ENCODE results near the gene IL17RD. TPM values are rescaled to one million over a fixed set of nuclear protein-coding genes. Genes with fewer than 3 reads are reported as not detected.

IL17RD gene
- total RNA-seq, 1 donor from 2014 or later, result 26.1 TPM

- H2AFZ ChIP-seq (replicated peaks), result no peak overlapping the region
- no peaks in the 10 kb centered on the region for H3K9me3 ChIP-seq (ENCODE audit: low read depth)
- H3K36me3 ChIP-seq, result peaks cover 7% of the 10 kb centered on the region
- peak overlapping the region; percentile 69 for H3K4me2 ChIP-seq
- Mint-ChIP-seq H3K4me3 (peak overlapping the region; percentile 46), H3K27me3 (ENCODE audit: insufficient read depth, low read depth) (peaks cover 5% of the 10 kb centered on the region), H3K9me3 (no peaks in the 10 kb centered on the region), H3K36me3 (peaks cover 46% of the 10 kb centered on the region), H3K27ac (peak overlapping the region; percentile 90), H3K4me1 (peaks cover 63% of the 10 kb centered on the region)
- no peaks in the 10 kb centered on the region for H3K79me2 ChIP-seq (ENCODE audit: low read depth)
- H3K4me3 ChIP-seq, result peak overlapping the region; percentile 31
- H3K9ac ChIP-seq, result no peak overlapping the region
- H3F3A ChIP-seq (ENCODE audit: low read depth), result peaks cover 44% of the 10 kb centered on the region
- DNase-seq (ENCODE audit: low spot score), result peak; percentile 74
- H3K27me3 ChIP-seq, result no peaks in the 10 kb centered on the region
- H3K4me1 ChIP-seq, result peaks cover 46% of the 10 kb centered on the region
- no peak for TF ChIP-seq EZH2phosphoT487 (IDR thresholded peaks at IDR 0.05)
- no peak for TF ChIP-seq CTCF (IDR thresholded peaks at IDR 0.05)
- no peak for TF ChIP-seq EZH2 (IDR thresholded peaks at IDR 0.05)
- peak overlapping the region; percentile 97 for H3K27ac ChIP-seq
- peaks cover 9% of the 10 kb centered on the region for H4K20me1 ChIP-seq (ENCODE audit: low read depth)
Observed at GRCh38 chr3:57109437-57110199, 55.5 kb downstream of the IL17RD start.

GRCh38 chr3:57108684-57109083 is 56.5 kb downstream of the IL17RD start:
- H3K9me3 ChIP-seq (ENCODE audit: low read depth), result no peaks in the 10 kb centered on the region
- DNase-seq (ENCODE audit: low spot score), result no peak
- peaks cover 9% of the 10 kb centered on the region for H4K20me1 ChIP-seq (ENCODE audit: low read depth)
- TF ChIP-seq EZH2phosphoT487 (IDR thresholded peaks at IDR 0.05) (no peak), CTCF (IDR thresholded peaks at IDR 0.05) (no peak), EZH2 (IDR thresholded peaks at IDR 0.05) (no peak)
- Mint-ChIP-seq H3K27ac (peak overlapping the region; percentile 59), H3K9me3 (no peaks in the 10 kb centered on the region), H3K27me3 (ENCODE audit: insufficient read depth, low read depth) (peaks cover 3% of the 10 kb centered on the region), H3K4me3 (no peak overlapping the region), H3K36me3 (peaks cover 46% of the 10 kb centered on the region), H3K4me1 (peaks cover 65% of the 10 kb centered on the region)
- H3K79me2 ChIP-seq (ENCODE audit: low read depth), result no peaks in the 10 kb centered on the region
- peaks cover 12% of the 10 kb centered on the region for H3K36me3 ChIP-seq
- H3K27ac ChIP-seq, result no peak overlapping the region
- H3K27me3 ChIP-seq, result no peaks in the 10 kb centered on the region
- H3K4me1 ChIP-seq, result peaks cover 46% of the 10 kb centered on the region
- H3K9ac ChIP-seq, result no peak overlapping the region
- peaks cover 44% of the 10 kb centered on the region for H3F3A ChIP-seq (ENCODE audit: low read depth)
- H2AFZ ChIP-seq (replicated peaks), result no peak overlapping the region
- no peak overlapping the region for H3K4me3 ChIP-seq
- H3K4me2 ChIP-seq, result no peak overlapping the region

GRCh38 chr3:57105585-57105984 is 59.6 kb downstream of the IL17RD start:
- H3K27ac Mint-ChIP-seq, result no peak overlapping the region
- H3K9ac ChIP-seq, result no peak overlapping the region
- H3K36me3 ChIP-seq, result peaks cover 12% of the 10 kb centered on the region

More at GRCh38 chr3:57105585-57105984, 59.6 kb downstream of the IL17RD start:
- no peak for TF ChIP-seq EZH2phosphoT487 (IDR thresholded peaks at IDR 0.05)
- no peak for TF ChIP-seq EZH2 (IDR thresholded peaks at IDR 0.05)
- no peak for TF ChIP-seq CTCF (IDR thresholded peaks at IDR 0.05)
- peaks cover 30% of the 10 kb centered on the region for H3K4me1 ChIP-seq
- no peak overlapping the region for H3K4me3 ChIP-seq
- no peak overlapping the region for H3K4me2 ChIP-seq
- no peaks in the 10 kb centered on the region for H3K27me3 ChIP-seq
- Mint-ChIP-seq H3K27me3 (ENCODE audit: insufficient read depth, low read depth) (peaks cover 3% of the 10 kb centered on the region), H3K9me3 (no peaks in the 10 kb centered on the region), H3K36me3 (peaks cover 51% of the 10 kb centered on the region), H3K4me3 (no peak overlapping the region), H3K4me1 (peaks cover 60% of the 10 kb centered on the region)
- no peaks in the 10 kb centered on the region for H3K79me2 ChIP-seq (ENCODE audit: low read depth)
- H3F3A ChIP-seq (ENCODE audit: low read depth), result peaks cover 30% of the 10 kb centered on the region
- peaks cover 5% of the 10 kb centered on the region for H4K20me1 ChIP-seq (ENCODE audit: low read depth)
- H3K27ac ChIP-seq, result peak overlapping the region; percentile 17
- H3K9me3 ChIP-seq (ENCODE audit: low read depth), result no peaks in the 10 kb centered on the region
- peak; percentile 18 for DNase-seq (ENCODE audit: low spot score)
- no peak overlapping the region for H2AFZ ChIP-seq (replicated peaks)
